Stomach (tissue), 4 donors: ENCODE data around the gene SOX10.

Experiments
- CTCF ChIP-seq, 7 experiments: fragments of 450-650 bp in 4 of 7; fragments of 200-600 bp in 3 of 7; sonication (generic) in 3 of 7; IDR thresholded peaks; one replicate each; pipeline ENCODE4 v1.5.1; 2016 to 2019; ENCODE audit warnings: antibody characterized with exemption in 7 of 7, control low read depth in 2 of 7, mild to moderate bottlenecking in 1 of 7
- EP300 ChIP-seq: sonication (generic); formaldehyde crosslinking; IDR thresholded peaks from one replicate; pipeline ENCODE4 v1.6.1; 2017; ENCODE audit warnings: antibody characterized with exemption

- TF ChIP-seq EP300 (no peak), CTCF (IDR thresholded peaks at IDR 0.05) (no peak)
Observed at GRCh38 chr22:38030311-38031133, 46.2 kb upstream of the SOX10 start.
